C4-2B (cell line): Measurements from ENCODE around the gene GAA.

ENCODE experiments used
- CTCF ChIP-seq: fragments of 450-650 bp; conservative IDR thresholded peaks from 2 replicates; pipeline ENCODE4 v1.5.1; 2017; ENCODE audit warnings: mild to moderate bottlenecking
- ZFX ChIP-seq: fragments of 450-650 bp; IDR thresholded peaks from 2 replicates; pipeline ENCODE4 v1.6.1; 2017

GRCh38 chr17:80166446-80166845 lies 65.1 kb downstream of the GAA start:
- no peak for TF ChIP-seq CTCF
- no peak for TF ChIP-seq ZFX
